Left ventricle myocardium inferior (tissue), 1 donor: ENCODE results near the gene DOK1. TPM values are rescaled to one million over a fixed set of nuclear protein-coding genes. Genes with fewer than 3 reads are reported as not detected.

ENCODE experiments used
- DNase-seq: peaks from one replicate; pipeline ENCODE4 v3.0.0-alpha.2; 2020
- H3K27ac ChIP-seq: fragments of 200-600 bp; replicated peaks from 2 replicates; pipeline ENCODE4 v1.8.0; 2021
- H3K27me3 ChIP-seq: fragments of 200-600 bp; 2 replicates; pipeline ENCODE4 v1.8.0; 2021; ENCODE audit warnings: low read depth
- H3K36me3 ChIP-seq: fragments of 200-600 bp; 2 replicates; pipeline ENCODE4 v1.8.0; 2021
- H3K4me1 ChIP-seq: fragments of 200-600 bp; 2 replicates; pipeline ENCODE4 v1.8.0; 2021
- H3K4me3 ChIP-seq: fragments of 200-600 bp; 2 replicates; pipeline ENCODE4 v1.8.0; 2021; ENCODE audit warnings: mild to moderate bottlenecking, moderate library complexity
- H3K9me3 ChIP-seq: fragments of 200-600 bp; replicated peaks from 2 replicates; pipeline ENCODE4 v1.8.0; 2021
- CTCF ChIP-seq: fragments of 200-600 bp; IDR thresholded peaks from 2 replicates; pipeline ENCODE4 v1.8.0; 2021; ENCODE audit warnings: antibody characterized with exemption, mild to moderate bottlenecking, borderline replicate concordance
- intact Hi-C: fragments of 100-400 bp; cut with micrococcal nuclease; formaldehyde crosslinking; loops from one replicate; pipeline ENCODE4 v1.11.0; 2022
- total RNA-seq: library from RNA; stranded (reverse); fragmentation: NEBNext Ultra II Directional; extraction: Animal tissue kit (Norgen Biotek cat#: 25700); gene quantifications from one replicate; pipeline ENCODE4 v1.2.1, GENCODE V29; 2021
- donor health status: DM: no; HTN: yes; CAD: no; lungs with severe emphysema.

The DOK1 gene
- total RNA-seq, 1 donor from 2014 or later, result 4.1 TPM

DNA sequence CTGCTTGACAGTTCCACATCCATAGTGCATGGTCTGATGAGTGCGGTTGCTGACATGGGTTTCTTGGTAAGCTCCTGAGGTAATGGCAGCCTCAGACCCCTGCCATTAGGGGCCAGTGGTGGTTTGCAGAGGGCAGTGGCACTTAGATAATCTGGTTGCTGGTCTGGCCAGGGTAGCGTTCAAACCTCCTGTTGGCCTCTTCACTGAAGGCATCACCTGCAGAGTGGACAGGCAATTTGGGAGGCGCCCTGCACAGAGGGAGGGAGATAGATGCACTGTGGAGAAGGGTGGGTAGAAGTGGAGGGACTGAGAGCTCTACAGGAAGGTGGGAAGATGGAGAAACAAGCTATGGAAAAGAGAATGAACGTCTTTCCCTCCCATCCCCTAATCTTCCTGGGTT lies 21.1 kb upstream of the DOK1 start:
- peaks cover 32% of the 10 kb centered on the region for H3K36me3 ChIP-seq
- H3K27ac ChIP-seq, result no peak overlapping the region
- no peaks in the 10 kb centered on the region for H3K27me3 ChIP-seq
- no peaks in the 10 kb centered on the region for H3K9me3 ChIP-seq
- intact Hi-C loops, result no loop called here
- peaks cover 38% of the 10 kb centered on the region for H3K4me1 ChIP-seq
- DNase-seq, result no peak
- TF ChIP-seq CTCF, result no peak
- H3K4me3 ChIP-seq, result no peak overlapping the region

DNA sequence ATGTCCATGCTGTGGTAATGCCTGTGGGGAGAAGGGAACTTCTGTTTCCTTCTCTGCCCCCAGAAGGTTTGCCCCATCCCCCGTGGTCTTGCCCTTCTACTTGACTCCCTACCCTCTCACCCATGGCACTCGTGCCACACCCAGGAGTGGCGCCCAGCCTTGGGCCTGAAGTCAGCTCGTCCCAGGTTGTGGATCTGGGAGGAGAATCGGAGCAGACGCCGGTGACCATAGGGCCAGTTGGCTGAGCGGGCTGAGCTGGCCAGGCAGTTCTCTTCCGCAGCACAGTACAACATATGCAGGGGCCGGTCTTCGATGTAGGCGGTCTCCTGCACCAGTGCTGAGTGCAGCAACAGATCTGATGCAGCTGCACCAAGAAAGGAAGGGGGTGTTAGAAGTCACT lies 20.1 kb upstream of the DOK1 start:
- Histone ChIP-seq H3K9me3 (no peaks in the 10 kb centered on the region), H3K4me3 (no peak overlapping the region), H3K27me3 (peaks cover 1% of the 10 kb centered on the region), H3K36me3 (peaks cover 32% of the 10 kb centered on the region), H3K27ac (no peak overlapping the region), H3K4me1 (peaks cover 31% of the 10 kb centered on the region)
- DNase-seq, result no peak
- no peak for TF ChIP-seq CTCF
- intact Hi-C loops, result no loop called here

DNA sequence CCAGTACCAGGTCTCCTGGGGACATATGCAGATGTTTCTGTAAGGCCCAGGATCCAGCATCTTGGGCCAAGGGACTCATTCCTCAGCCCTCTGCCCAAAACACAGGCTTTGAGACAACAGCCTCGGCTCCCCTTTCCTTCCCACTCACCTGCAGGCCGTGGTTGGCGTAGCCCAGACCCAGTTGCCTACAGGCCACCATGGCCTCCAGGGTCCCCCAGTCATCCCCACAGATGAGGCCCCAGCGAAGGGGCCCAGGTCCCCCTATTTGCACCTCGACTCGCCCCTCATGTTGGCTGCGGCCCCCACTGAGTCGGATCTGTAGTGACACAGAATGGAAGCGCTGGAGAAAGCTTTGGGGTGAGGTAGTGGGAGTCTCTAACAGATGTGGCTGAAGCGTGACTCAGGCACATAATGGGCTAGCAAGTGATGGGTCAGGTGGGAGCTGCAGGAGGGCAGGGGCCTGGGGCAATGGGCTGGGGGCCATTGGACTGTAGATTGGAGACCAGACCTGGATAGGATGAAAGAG lies 19.0 kb upstream of the DOK1 start:
- intact Hi-C loops, result no loop called here
- no peaks in the 10 kb centered on the region for H3K9me3 ChIP-seq

GRCh38 chr2:74536166-74536950 lies 18.2 kb upstream of the DOK1 start:
- intact Hi-C loops, result no loop called here

More for the DNA sequence above, 19.0 kb upstream of the DOK1 start:
- DNase-seq, result no peak
- Histone ChIP-seq H3K27me3 (peaks cover 4% of the 10 kb centered on the region), H3K4me1 (peaks cover 32% of the 10 kb centered on the region), H3K27ac (no peak overlapping the region), H3K4me3 (no peak overlapping the region), H3K36me3 (peaks cover 32% of the 10 kb centered on the region)
- TF ChIP-seq CTCF, result no peak

DNA sequence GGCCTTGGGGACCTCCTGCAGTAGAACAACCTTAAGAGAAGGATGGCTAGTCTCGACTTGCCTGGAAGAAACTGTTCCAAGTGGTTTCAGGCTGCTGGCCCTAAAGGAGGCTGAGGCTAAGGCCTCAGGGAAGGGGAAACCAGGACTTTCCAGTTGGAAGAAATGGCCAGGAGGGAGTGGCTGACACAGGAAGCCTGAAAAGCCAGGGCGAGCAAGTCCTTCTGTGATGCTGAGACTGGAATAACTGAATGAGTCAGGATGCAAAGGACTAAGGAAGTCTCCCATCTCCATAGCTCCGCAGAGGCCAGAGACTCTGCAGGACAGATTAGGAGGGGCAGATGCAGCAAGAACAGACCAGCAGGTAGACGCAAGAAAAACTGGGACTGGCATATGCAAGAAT lies 17.4 kb upstream of the DOK1 start:
- intact Hi-C loops, result no loop called here

More at GRCh38 chr2:74536166-74536950, 18.2 kb upstream of the DOK1 start:
- H3K36me3 ChIP-seq, result peaks cover 29% of the 10 kb centered on the region
- no peak for TF ChIP-seq CTCF
- no peak for DNase-seq
- no peak overlapping the region for H3K4me3 ChIP-seq
- H3K27ac ChIP-seq, result no peak overlapping the region
- peaks cover 4% of the 10 kb centered on the region for H3K27me3 ChIP-seq
- H3K9me3 ChIP-seq, result no peaks in the 10 kb centered on the region
- peaks cover 32% of the 10 kb centered on the region for H3K4me1 ChIP-seq

More for the DNA sequence above, 17.4 kb upstream of the DOK1 start:
- Histone ChIP-seq H3K4me3 (no peak overlapping the region), H3K9me3 (no peaks in the 10 kb centered on the region), H3K27me3 (peaks cover 4% of the 10 kb centered on the region), H3K36me3 (peaks cover 21% of the 10 kb centered on the region), H3K4me1 (peaks cover 24% of the 10 kb centered on the region), H3K27ac (no peak overlapping the region)
- DNase-seq, result no peak
- TF ChIP-seq CTCF, result no peak
